CD14-positive monocyte (primary cell): ENCODE results near the gene TECPR2. TPM values are rescaled to one million over a fixed set of nuclear protein-coding genes. Genes with fewer than 3 reads are reported as not detected.

Experiments
- DNase-seq, 3 donors: peaks; one replicate each; pipeline ENCODE4 v3.0.0-alpha.2; 2011 to 2022
- H2AFZ ChIP-seq: 2 replicates; pipeline ENCODE4 v1.6.0; 2012; ENCODE audit warnings: mild to moderate bottlenecking, low read depth, low read length, inconsistent platforms; ENCODE audit not compliant: insufficient read depth, poor library complexity, severe bottlenecking
- H3K27ac ChIP-seq, 2 donors: 1 replicate in 1 of 2; 2 replicates in 1 of 2; pipeline ENCODE4 v1.5.1; 2012 to 2013; ENCODE audit warnings: low read length in 2 of 2, control low read depth in 1 of 2, inconsistent platforms in 1 of 2, low read depth in 1 of 2, mild to moderate bottlenecking in 1 of 2
- H3K27me3 ChIP-seq, 2 donors: one replicate each; pipeline versions ENCODE4 v1.6.0 to v1.6.1; 2011 to 2013; ENCODE audit warnings: low read length in 2 of 2; ENCODE audit not compliant: control insufficient read depth in 2 of 2, insufficient read depth in 2 of 2
- H3K36me3 ChIP-seq, 2 donors: replicated peaks in 1 of 2; 1 replicate in 1 of 2; 2 replicates in 1 of 2; pipeline versions ENCODE4 v1.5.1 to v1.6.1; 2012 to 2013; ENCODE audit warnings: low read length in 2 of 2, control low read depth in 1 of 2, inconsistent platforms in 1 of 2, mild to moderate bottlenecking in 1 of 2; ENCODE audit not compliant: insufficient read depth in 2 of 2, control insufficient read depth in 1 of 2
- H3K4me1 ChIP-seq, 2 donors: 1 replicate in 1 of 2; 2 replicates in 1 of 2; pipeline versions ENCODE4 v1.5.1 to v1.6.1; 2012 to 2013; ENCODE audit warnings: low read length in 2 of 2, control low read depth in 1 of 2, inconsistent platforms in 1 of 2, mild to moderate bottlenecking in 1 of 2, moderate library complexity in 1 of 2; ENCODE audit not compliant: insufficient read depth in 2 of 2, control insufficient read depth in 1 of 2
- H3K4me2 ChIP-seq: replicated peaks from 2 replicates; pipeline ENCODE3; 2012; ENCODE audit warnings: low read length, moderate library complexity, mild to moderate bottlenecking; ENCODE audit not compliant: poor library complexity, severe bottlenecking; ENCODE audit errors: extremely low read depth
- H3K4me3 ChIP-seq, 3 experiments: fragments of 200-600 bp in 1 of 3; sonication (generic) in 1 of 3; replicated peaks in 1 of 3; 1 replicate in 2 of 3; 2 replicates in 1 of 3; pipeline ENCODE4 v1.5.1; 2011 to 2013; ENCODE audit warnings: low read length in 3 of 3, mild to moderate bottlenecking in 3 of 3, control low read depth in 2 of 3, low read depth in 2 of 3, inconsistent platforms in 1 of 3, moderate library complexity in 1 of 3
- H3K79me2 ChIP-seq: 2 replicates; pipeline ENCODE4 v1.6.0; 2012; ENCODE audit warnings: mild to moderate bottlenecking, control low read depth, inconsistent platforms, low read length, moderate library complexity; ENCODE audit not compliant: insufficient read depth
- H3K9ac ChIP-seq: 2 replicates; pipeline ENCODE4 v1.6.0; 2017; ENCODE audit warnings: low read length, mild to moderate bottlenecking; ENCODE audit not compliant: insufficient read depth, poor library complexity, severe bottlenecking
- H3K9me3 ChIP-seq, 2 donors: replicated peaks in 1 of 2; 1 replicate in 1 of 2; 2 replicates in 1 of 2; pipeline versions ENCODE4 v1.5.1 to v1.6.1; 2012 to 2013; ENCODE audit warnings: low read length in 2 of 2, control low read depth in 1 of 2; ENCODE audit not compliant: control insufficient read depth in 1 of 2, insufficient read depth in 1 of 2
- H4K20me1 ChIP-seq: 2 replicates; pipeline ENCODE4 v1.6.0; 2012; ENCODE audit warnings: mild to moderate bottlenecking, low read length, control low read depth, moderate library complexity; ENCODE audit not compliant: insufficient read depth
- H3K27ac Mint-ChIP-seq, 7 donors: one replicate each; pipeline ENCODE4 v1.8.0; 2020; ENCODE audit warnings: mild to moderate bottlenecking in 7 of 7, mixed read lengths in 7 of 7, moderate library complexity in 6 of 7, inconsistent platforms in 2 of 7
- H3K27me3 Mint-ChIP-seq, 3 donors: one replicate each; pipeline ENCODE4 v1.8.0; 2021 to 2022; ENCODE audit warnings: low read depth in 3 of 3, mild to moderate bottlenecking in 3 of 3, mixed read lengths in 3 of 3, moderate library complexity in 3 of 3, inconsistent platforms in 1 of 3
- H3K36me3 Mint-ChIP-seq, 2 donors: one replicate each; pipeline ENCODE4 v1.8.0; 2020; ENCODE audit warnings: mixed read lengths in 2 of 2, inconsistent platforms in 1 of 2, mild to moderate bottlenecking in 1 of 2
- H3K4me1 Mint-ChIP-seq: one replicate; pipeline ENCODE4 v1.8.0; 2020; ENCODE audit warnings: mild to moderate bottlenecking, mixed read lengths
- H3K4me3 Mint-ChIP-seq, 2 donors: one replicate each; pipeline ENCODE4 v1.8.0; 2020; ENCODE audit warnings: mild to moderate bottlenecking in 2 of 2, mixed read lengths in 2 of 2, moderate library complexity in 1 of 2
- H3K9me3 Mint-ChIP-seq, 7 donors: one replicate each; pipeline ENCODE4 v1.8.0; 2020 to 2022; ENCODE audit warnings: mixed read lengths in 7 of 7, mild to moderate bottlenecking in 6 of 7, moderate library complexity in 6 of 7, inconsistent platforms in 2 of 7
- CTCF ChIP-seq: fragments of 200-600 bp; IDR thresholded peaks from one replicate; pipeline ENCODE4 v1.8.0; 2022; ENCODE audit warnings: antibody characterized with exemption, mild to moderate bottlenecking
- WGBS: methylation state at CpG from one replicate; pipeline ENCODE4 v1.1.5; 2013; ENCODE audit warnings: missing lambda C conversion rate; ENCODE audit not compliant: insufficient coverage; 5-methylcytosine and 5-hydroxymethylcytosine counted together
- intact Hi-C, 2 donors: fragments of 100-400 bp; cut with micrococcal nuclease; formaldehyde crosslinking; loops; one replicate each; pipeline versions ENCODE4 v1.15.0 to v1.15.1; 2023
- polyA plus RNA-seq, 3 donors: library from polyadenylated mRNA; depleted of rRNA in 1 of 3; unstranded in 2 of 3; stranded (reverse) in 1 of 3; fragments of 300-500 nt in 2 of 3; fragments of >200 nt in 1 of 3; fragmentation: Illumina TruSeq in 2 of 3; gene quantifications; 1 replicate in 2 of 3; 2 replicates in 1 of 3; pipeline ENCODE4 v1.2.3, GENCODE V29; 2012 to 2021

TECPR2 gene
- polyA plus RNA-seq, 3 donors: 2.8 to 10.4 (median 6.4) TPM

- H3K27me3 Mint-ChIP-seq: peaks cover 5 to 26% (median 9%) of the 10 kb centered on the region in 3 donors
- H3K4me3 Mint-ChIP-seq: no peak overlapping the region
- Histone ChIP-seq H4K20me1 (no peaks in the 10 kb centered on the region), H3K4me1 (peaks cover 25 to 35% of the 10 kb centered on the region in 2 donors), H2AFZ (no peak overlapping the region), H3K36me3 (no peaks in the 10 kb centered on the region), H3K27me3 (peaks cover 0 to 9% of the 10 kb centered on the region in 2 donors), H3K9ac (no peak overlapping the region), H3K79me2 (no peaks in the 10 kb centered on the region), H3K9me3 (no peaks in the 10 kb centered on the region), H3K4me2 (no peak overlapping the region), H3K4me3 (no peak overlapping the region), H3K27ac (no peak overlapping the region)
- peaks cover 24% of the 10 kb centered on the region for H3K4me1 Mint-ChIP-seq
- TF ChIP-seq CTCF: no peak
- H3K27ac Mint-ChIP-seq: no peak overlapping the region
- intact Hi-C loops: loop anchor here (5.0 to 10.0 kb wide), 2 partner anchors 148 to 196 kb away; partner anchors contain the start of genes CINP (in 1 of the 2), TECPR2 (in 1 of the 2) and ZNF839 (in 1 of the 2)
- WGBS: 91% methylated on average over 11 of the region's 11 CpGs
- H3K36me3 Mint-ChIP-seq: peaks cover 2% of the 10 kb centered on the region in 2 donors
- H3K9me3 Mint-ChIP-seq: peaks cover 0 to 3% (median 1%) of the 10 kb centered on the region in 7 donors
- no peak for DNase-seq
Measured at GRCh38 chr14:102512793-102513300, 150.1 kb downstream of the TECPR2 start.

- H3K27me3 Mint-ChIP-seq: peaks cover 6 to 30% (median 11%) of the 10 kb centered on the region in 3 donors
- H3K27ac Mint-ChIP-seq: no peak overlapping the region
- peak overlapping the region; percentile 31 to 35 for H3K4me3 Mint-ChIP-seq
- H3K27me3 ChIP-seq: peaks cover 0 to 7% of the 10 kb centered on the region in 2 donors
- intact Hi-C loops: loop anchor here (5.0 to 10.0 kb wide), 2 partner anchors 149 to 197 kb away; partner anchors contain the start of genes CINP (in 1 of the 2), TECPR2 (in 1 of the 2) and ZNF839 (in 1 of the 2)
- no peak overlapping the region for H3K27ac ChIP-seq
- H3K4me1 Mint-ChIP-seq: peaks cover 15% of the 10 kb centered on the region
- H3K9me3 ChIP-seq: no peaks in the 10 kb centered on the region
- H3K9ac ChIP-seq: no peak overlapping the region
- no peaks in the 10 kb centered on the region for H4K20me1 ChIP-seq
- no peak for TF ChIP-seq CTCF
- no peak overlapping the region for H2AFZ ChIP-seq
- no peaks in the 10 kb centered on the region for H3K36me3 ChIP-seq
- H3K4me3 ChIP-seq: no peak overlapping the region
- no peak for DNase-seq
- 97% methylated on average over 20 of the region's 21 CpGs for WGBS
- H3K79me2 ChIP-seq: no peaks in the 10 kb centered on the region
- no peaks in the 10 kb centered on the region for H3K36me3 Mint-ChIP-seq
- no peak overlapping the region for H3K4me2 ChIP-seq
- peaks cover 19 to 28% of the 10 kb centered on the region in 2 donors for H3K4me1 ChIP-seq
- H3K9me3 Mint-ChIP-seq: peaks cover 0 to 1% (median 0%) of the 10 kb centered on the region in 7 donors
Measured at GRCh38 chr14:102513899-102514772, 151.4 kb downstream of the TECPR2 start.
